Epidermal melanocyte (primary cell): ENCODE measurements around the gene BEST2.

ENCODE experiments used
- DNase-seq: peaks from one replicate; pipeline ENCODE4 v3.0.0; 2011; ENCODE audit warnings: low spot score; ENCODE audit not compliant: insufficient read length

The BEST2 gene

GRCh38 chr19:12730064-12730463 lies 21.5 kb upstream of the BEST2 start:
- no peak for DNase-seq

GRCh38 chr19:12731337-12731736 lies 20.3 kb upstream of the BEST2 start:
- DNase-seq = no peak

- no peak for DNase-seq
Measured at GRCh38 chr19:12733369-12734214, 18.0 kb upstream of the BEST2 start.

GRCh38 chr19:12736995-12737834 lies 14.4 kb upstream of the BEST2 start, which contains the start of gene GET3:
Gene GET3 (plus strand): TSS chr19:12737497. CDS start chr19:12737506, 9 bp downstream.
- DNase-seq = peak; percentile 100

GRCh38 chr19:12737835-12738351 lies 13.7 kb upstream of the BEST2 start:
- no peak for DNase-seq

GRCh38 chr19:12745166-12745897 lies 6.3 kb upstream of the BEST2 start:
- no peak for DNase-seq

GRCh38 chr19:12748489-12748888 lies 3.1 kb upstream of the BEST2 start:
- DNase-seq = no peak

- no peak for DNase-seq
Measured at GRCh38 chr19:12749938-12750521, 1.6 kb upstream of the BEST2 start.

GRCh38 chr19:12750851-12751250 lies 740 bp upstream of the BEST2 start:
- no peak for DNase-seq

GRCh38 chr19:12752056-12752781 lies 628 bp downstream of the BEST2 start:
- DNase-seq = no peak

- DNase-seq = no peak
Measured at GRCh38 chr19:12754465-12755196, 3.0 kb downstream of the BEST2 start.

- no peak for DNase-seq
Measured at GRCh38 chr19:12756150-12756883, 4.7 kb downstream of the BEST2 start.

- peak; percentile 89 for DNase-seq
Measured at GRCh38 chr19:12757544-12758274, 6.1 kb downstream of the BEST2 start.

GRCh38 chr19:12759686-12760085 lies 8.1 kb downstream of the BEST2 start:
- no peak for DNase-seq

- no peak for DNase-seq
Measured at GRCh38 chr19:12763100-12763499, 11.5 kb downstream of the BEST2 start.

GRCh38 chr19:12764698-12765097 lies 13.1 kb downstream of the BEST2 start:
- no peak for DNase-seq

GRCh38 chr19:12766051-12766521 lies 14.5 kb downstream of the BEST2 start:
- DNase-seq = peak; percentile 87

- DNase-seq = no peak
Measured at GRCh38 chr19:12767150-12767549, 15.6 kb downstream of the BEST2 start.
